ENCODE measurements around the gene ME1.
A peak's percentile ranks its signal among the peaks of the same experiment; 100 is the strongest.
"Not testable (repeated sequence)": the region's sequence is repeated elsewhere in the genome, so short reads cannot be mapped to it uniquely, and the experiment has no call there.

ME1 gene

DNA sequence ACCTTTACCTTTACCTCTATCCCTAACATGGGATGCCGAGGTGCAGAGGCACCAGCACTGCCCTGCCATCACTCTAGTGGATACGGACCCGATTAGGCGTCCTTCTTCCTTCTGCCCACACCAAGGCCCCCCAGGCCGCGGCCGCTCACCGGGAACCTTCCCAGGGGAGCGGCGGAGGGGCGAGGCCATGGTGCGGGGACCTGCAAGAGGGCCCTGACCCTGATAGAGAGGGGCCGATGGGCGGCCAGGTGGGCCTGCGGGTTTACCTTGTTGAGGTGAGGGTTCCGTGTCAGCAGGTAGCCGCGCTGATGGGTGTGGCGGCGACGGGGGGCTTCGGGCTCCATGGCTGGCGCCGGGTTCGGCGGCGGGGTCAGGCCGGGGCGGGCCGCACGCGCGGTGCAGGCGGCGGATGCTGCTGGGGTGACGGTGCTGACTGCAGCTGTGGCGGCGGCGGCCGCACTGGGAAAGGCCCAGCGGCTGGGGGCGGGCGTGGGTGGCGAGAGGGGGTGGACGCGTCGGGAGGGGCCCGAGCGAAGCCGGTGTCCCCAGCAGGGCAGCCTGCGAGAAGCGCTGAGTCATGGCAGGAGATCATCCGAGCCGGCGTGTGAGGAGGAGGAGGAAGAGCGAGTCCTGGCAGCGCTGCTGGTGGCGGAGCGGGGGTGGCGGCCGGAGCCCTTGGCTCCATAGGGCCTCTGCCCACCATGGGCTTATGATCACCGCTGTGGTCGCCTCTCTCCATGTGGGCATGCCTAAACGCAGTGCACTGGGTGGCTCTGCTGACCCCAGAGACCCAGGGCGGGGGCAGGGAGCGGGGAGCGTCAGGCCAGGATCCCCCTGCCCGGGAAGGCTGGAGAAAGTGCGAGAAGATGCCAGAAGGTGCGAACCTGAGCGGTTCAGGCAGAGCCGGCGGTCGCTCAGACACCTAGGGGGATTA lies at the start of gene ME1:
ME1 (minus strand) TSS at position 441 of the 934 bp plus-strand sequence; CDS start at position 344, 97 bp downstream.
- peak; percentile 56 for DNase-seq

DNA sequence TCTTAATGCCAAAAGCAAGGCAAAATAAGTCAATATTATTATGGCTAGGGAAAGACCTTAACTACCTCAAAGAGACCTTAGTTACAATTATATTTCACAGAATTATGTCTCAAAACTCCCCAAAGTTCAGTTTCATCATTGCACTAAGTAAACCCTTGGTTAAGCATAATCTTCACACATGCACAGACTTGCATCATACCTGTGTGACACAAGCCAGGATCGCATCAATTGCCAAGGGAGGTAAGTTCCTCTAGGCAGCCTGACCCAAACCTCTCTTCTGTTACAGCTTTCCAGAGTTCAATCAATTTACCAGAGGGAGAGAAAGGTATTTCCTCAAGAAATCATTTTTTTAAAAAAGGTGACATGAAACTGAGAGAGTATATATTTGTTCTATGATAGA lies 49.6 kb upstream of the ME1 start:
- no peak for DNase-seq

GRCh38 chr6:83479389-83479788 lies 48.5 kb upstream of the ME1 start:
- no peak for DNase-seq

DNA sequence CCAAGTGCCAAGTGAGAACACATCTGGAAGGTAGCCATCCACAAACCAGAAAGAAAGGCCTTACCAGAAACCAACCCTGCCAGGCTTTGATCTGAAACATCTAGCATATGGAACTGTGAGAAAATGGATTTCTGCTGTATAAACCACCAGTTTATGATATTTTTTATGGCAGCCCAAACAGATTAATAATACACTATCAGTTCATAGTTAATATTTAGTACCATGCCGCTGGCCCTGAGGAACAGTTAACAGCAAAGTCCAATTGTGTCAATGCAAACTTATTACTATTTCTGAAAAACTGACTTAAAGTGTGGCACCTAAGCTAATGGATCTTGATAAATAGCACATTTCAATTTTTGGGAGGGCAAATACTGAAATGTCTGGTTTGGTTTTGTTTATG lies 46.1 kb upstream of the ME1 start:
- DNase-seq = no peak

GRCh38 chr6:83474309-83474708 lies 43.5 kb upstream of the ME1 start:
- DNase-seq = no peak

DNA sequence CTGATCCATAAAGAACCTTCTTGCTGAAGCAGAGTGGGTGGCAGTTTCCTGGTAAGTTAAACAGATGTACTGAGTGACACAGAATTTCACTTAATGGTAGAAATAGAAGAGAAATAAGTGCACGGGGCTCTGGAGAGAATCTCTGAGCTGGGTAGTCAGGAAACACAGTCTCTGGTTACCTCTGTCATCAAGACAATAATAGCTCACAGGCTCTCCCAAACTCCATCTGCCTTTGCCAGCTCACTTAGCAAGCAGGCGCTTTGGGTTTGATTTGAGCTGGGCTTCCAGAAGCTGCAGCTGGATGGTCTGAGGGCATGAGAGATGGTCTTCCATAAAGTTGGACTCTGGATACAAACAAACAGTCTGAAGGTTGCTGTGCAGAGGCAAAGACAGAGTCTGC lies 41.9 kb upstream of the ME1 start:
- DNase-seq = no peak

DNA sequence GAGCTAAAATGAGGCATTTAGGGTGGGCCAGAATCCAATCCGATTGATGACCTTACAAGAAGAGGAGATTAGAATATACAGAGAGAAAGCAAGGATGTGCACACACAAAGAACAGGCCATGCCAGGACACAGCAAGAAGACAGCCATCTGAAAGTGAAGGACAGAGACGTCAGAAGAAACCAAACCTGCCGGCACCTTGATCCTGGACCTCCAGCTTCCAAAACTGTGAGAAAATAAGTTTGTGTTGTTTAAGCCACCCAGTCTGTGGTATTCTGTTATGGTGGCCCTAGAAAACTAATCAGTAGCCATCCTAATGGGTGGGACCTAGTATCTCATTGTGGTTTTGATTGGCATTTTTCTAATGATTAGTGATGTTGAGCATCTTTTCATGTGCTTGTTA lies 39.7 kb upstream of the ME1 start:
- DNase-seq = no peak

DNA sequence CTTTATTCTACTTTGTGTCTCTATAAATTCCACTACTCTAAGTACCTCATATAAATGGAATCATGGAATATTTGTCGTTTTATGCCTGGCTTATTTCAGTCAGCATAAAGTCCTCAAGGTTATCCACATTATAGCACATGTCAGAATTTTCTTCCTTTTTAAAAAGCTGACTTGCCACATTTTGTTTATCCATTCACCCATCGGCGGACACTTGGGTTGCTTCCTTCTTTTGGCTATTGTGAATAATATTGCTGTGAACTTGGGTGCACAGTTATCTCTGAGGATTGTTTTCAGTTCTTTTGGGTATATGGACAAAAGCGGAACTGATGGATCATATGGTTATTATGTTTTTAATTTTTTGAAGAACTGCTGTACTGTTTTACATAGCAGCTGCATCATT lies 39.1 kb upstream of the ME1 start:
- no peak for DNase-seq

DNA sequence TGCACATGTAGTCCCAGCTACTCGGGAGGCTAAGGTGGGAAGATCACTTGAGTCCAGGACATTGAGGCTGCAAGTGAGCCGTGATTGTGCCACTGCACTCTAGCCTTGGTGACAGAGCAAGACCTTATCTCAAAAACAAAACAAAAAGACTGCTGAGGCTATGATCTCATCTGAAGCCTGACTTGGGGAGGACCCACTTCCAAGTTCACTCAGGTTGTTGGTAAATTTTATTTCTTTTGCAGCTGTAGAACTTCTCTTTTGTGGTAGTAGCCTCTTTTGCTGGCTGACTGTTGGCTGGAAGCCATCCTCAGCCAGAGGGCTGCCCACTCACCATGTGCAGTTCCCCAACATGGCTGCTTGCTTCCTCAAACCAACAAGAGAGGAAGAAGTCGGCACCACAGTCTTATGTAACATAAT lies 36.8 kb upstream of the ME1 start:
- peak; percentile 99 for DNase-seq

GRCh38 chr6:83466328-83466727 lies 35.5 kb upstream of the ME1 start:
- peak; percentile 60 for DNase-seq

DNA sequence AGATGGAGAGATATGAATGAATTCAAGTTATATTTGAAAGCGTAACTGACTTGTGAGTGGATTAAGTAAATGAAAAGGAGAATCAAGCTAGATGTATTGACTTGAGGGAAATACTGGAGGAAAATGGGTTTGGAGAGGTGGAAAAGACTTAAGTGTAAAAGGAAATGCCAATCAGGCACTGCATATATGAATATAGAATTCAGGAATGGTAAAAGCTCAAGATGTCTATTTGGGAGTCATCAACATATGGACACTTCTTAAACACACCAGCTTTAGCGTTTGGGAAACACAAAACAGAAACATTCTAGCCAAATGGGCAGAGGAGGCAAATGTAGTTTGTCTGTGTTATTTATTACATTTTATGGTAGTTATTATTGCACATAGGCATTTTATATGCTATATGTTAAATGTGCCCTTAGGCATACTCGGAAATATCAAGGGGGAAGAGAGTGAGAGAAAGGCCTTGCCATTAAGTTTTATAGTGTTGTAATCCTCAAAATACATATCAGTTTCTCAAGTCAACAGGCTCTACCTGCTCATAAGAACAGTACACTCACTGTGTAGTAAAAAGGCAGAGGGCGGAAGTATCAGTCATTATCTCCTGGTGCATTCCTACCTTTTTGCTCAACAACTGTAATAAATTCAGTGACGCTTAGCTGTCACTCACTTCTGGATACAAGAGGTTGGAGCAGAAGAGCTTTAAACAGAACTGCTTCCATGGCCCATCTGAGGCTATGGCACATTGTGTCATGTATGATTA lies 33.7 kb upstream of the ME1 start:
- DNase-seq = no peak

DNA sequence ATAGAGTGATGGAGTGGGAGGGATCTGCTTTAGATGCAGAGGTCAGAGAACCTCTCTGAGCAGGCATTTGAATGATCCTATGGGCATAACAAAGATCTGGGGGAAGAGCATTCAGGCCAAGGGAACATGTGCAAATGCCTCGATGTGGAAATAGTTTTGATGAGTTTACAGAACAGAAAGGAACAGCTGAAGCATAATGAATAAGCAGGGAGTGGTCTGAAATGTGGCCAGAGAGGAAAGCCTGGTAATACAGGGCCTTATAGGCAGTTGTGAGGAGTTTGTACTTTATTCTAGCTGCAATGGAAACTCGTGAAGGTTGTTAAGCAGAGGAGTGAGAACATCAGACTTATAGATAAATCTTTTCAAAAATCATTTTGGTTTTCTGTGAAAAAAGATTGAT lies 33.0 kb upstream of the ME1 start:
- peak; percentile 80 for DNase-seq

- DNase-seq = no peak
Observed at GRCh38 chr6:83462524-83462923, 31.7 kb upstream of the ME1 start.

GRCh38 chr6:83461438-83461837 lies 30.6 kb upstream of the ME1 start:
- no peak for DNase-seq

- DNase-seq = peak; percentile 72
Observed at GRCh38 chr6:83459663-83460062, 28.8 kb upstream of the ME1 start.

DNA sequence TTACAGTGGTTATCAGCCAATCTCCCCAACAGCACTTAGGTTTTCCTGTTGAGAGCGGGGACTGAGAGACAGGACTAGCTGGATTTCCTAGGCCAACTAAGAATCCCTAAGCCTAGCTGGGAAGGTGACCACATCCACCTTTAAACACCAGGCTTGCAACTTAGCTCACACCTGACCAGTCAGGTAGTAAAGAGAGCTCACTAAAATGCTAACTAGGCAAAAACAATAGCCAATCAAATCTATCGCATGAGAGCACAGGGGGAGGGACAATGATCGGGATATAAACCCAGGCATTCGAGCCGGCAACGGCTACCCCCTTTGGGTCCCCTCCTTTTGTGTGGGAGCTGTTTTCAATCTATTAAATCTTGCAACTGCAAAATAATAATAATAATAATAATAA lies 19.2 kb upstream of the ME1 start:
- DNase-seq = not testable (repeated sequence)

DNA sequence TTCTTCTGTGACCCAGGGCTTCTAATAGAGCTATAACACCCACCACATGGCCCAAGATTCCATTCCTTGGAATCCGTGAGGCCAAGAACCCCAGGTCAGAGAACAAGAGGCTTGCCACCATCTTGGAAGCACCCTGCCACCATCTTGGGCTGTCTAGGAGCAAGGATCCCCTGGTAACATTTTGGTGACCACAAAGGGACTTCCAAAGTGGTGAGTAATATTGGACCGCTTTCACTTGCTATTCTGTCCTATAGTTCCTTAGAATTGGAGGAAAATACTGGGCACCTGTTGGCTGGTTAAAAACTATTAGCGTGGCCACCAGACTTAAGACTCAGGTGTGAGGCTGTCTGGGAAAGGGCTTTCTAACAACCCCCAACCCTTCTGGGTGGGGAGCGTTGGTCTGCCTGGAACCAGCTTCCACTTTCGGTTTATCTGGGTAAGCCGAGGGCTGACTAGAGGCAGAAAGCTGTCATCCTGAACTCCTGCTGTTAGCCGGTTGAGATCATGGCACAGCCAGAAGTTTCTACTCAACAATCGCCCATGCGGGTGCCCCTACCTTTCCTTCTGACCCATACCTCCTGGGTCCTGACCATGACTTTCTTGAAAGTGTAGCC lies 13.3 kb upstream of the ME1 start:
- DNase-seq = peak; percentile 27

DNA sequence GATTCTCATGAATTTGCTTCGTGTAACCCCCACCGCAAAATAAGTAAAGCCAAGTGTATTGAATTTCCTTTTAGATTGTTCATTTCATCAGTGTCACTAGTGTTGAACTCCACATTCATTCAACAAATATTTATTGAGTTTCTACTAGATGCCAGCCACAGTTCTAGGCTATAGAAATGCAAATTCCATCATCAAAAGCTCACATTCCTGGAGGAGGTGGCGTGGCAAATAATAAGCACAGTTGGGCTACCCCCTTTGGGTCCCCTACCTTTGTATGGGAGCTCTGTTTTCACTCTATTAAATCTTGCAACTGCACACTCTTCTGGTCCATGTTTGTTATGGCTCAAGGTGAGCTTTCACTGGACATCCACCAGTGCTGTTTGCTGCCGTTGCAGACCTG lies 12.7 kb upstream of the ME1 start:
- no peak for DNase-seq

- peak; percentile 96 for DNase-seq
Observed at GRCh38 chr6:83442752-83443151, 11.9 kb upstream of the ME1 start.

DNA sequence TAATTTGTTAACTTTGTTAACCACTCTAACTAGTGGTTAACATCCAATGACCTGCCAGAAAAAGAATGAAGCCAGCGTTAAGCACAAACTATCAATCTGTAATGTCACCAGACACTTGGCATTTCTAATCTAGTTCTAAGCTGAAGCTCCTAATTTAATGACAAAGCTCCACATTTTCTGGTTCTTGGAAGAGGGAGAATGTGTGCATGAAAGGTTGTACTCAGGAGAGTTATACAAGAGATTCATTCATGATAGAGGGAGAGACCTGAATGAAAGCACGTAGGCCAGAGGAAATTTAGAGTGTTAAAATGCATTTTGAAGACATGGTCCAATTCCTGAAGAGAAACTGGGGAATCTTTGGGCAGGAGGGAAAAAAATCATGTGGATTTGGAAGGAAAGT lies 8.3 kb upstream of the ME1 start:
- no peak for DNase-seq

DNA sequence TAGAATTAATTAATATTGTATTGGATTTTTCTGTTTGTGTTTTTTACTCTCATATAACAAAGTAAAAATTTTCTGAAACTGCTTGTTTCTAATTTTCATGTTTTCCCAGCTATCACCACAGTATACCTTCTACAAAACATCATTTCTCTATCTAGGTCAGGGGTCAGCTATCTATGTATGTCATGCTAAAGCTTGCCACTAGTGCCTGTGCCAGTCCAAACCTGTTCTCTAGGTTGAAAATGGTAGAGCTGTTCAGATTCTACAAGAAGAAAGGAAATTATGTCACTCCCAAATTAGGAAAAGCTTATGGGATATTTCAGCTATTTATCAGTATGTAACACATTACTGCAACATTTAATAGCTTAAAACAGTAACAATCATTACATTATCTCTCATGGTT lies 5.8 kb upstream of the ME1 start:
- DNase-seq = no peak

GRCh38 chr6:83433177-83433576 lies 2.3 kb upstream of the ME1 start:
- no peak for DNase-seq

DNA sequence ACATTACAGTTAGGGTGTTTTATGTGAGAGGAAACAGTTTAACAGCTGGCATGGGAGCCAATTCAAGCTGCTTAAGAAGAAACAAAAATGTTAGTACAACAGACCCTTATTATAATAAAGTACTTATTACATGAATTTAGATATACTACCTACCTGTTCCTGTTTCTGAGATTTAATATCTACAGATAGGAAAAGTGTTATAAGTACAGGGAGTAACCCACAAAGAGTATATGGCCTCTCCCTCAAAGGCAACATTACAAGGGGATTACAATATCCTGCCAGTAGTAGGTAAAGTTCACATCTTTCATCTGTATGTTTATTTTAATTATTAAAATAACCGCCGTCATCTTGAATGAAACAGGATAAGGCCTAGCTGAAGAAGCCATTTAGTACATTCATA lies 1.8 kb upstream of the ME1 start:
- no peak for DNase-seq
